ENCODE data around the gene PCLO.

The PCLO gene

GRCh38 chr7:83162402-83163256 lies at the start of gene PCLO:
Gene PCLO, minus strand, starts transcription at chr7:83162884. Its CDS starts 292 bp downstream, at chr7:83162592.
- peak; percentile 20 for DNase-seq

GRCh38 chr7:83211685-83212084 lies 49.0 kb upstream of the PCLO start:
- DNase-seq: no peak

GRCh38 chr7:83210479-83210878 lies 47.8 kb upstream of the PCLO start:
- DNase-seq: no peak

- no peak for DNase-seq
Measured at GRCh38 chr7:83204715-83205114, 42.0 kb upstream of the PCLO start.

GRCh38 chr7:83201355-83201754 lies 38.7 kb upstream of the PCLO start:
- DNase-seq: no peak

DNA sequence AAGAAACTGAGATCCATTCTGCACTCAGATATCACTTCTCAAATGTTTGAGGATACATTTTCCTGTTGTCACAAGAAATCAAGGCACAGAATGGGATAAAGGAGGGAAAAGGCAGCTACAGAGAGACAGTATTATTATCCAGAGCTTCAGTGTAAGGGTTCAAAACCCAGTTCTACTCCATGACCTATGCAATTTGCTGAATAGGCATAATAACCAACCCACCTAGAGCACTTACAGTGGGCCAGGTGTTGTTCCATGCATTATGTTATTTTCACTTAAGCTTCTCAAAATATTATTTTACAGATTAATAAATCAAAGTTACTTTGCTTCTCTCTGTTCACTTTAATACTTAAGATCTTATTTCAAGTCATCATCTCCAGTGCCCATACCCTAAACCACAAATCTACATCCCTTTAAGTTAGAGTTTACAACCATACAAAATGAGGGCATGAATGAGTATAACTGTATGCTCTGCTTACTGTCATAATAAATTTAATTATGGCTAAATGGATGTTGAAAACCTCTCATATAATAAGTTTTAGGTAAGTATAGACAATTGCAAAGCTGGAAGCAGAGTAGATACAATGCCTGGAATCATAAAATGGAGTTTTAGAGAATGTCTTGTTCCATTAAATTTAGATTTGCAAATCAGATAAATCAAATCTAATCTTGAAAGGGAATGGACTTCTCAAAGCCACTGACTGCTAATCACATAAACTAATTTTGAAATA lies 28.1 kb upstream of the PCLO start:
- DNase-seq: no peak

GRCh38 chr7:83178796-83179195 lies 16.1 kb upstream of the PCLO start:
- DNase-seq: no peak

DNA sequence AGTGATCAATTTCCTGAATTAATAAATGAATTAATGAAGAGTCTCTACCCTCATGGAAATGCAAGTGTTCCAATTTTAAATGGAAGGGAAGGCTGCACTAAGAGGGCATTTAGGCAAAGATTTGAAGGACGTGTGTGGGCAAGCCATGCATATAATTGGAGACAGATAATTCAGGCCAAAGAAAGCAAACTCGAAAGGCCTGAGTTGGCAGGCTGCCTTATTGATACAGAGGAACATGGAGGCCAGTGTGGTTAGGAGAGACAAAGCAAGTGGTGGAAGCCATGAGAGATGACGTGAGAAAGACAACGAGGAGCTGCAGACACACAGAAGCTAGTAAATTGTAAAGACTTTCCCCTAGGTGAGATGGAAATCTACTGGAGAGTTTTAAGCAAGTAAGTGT lies 15.4 kb upstream of the PCLO start:
- no peak for DNase-seq

GRCh38 chr7:83173664-83174063 lies 11.0 kb upstream of the PCLO start:
- no peak for DNase-seq

GRCh38 chr7:83166781-83167180 lies 4.1 kb upstream of the PCLO start:
- no peak for DNase-seq

DNA sequence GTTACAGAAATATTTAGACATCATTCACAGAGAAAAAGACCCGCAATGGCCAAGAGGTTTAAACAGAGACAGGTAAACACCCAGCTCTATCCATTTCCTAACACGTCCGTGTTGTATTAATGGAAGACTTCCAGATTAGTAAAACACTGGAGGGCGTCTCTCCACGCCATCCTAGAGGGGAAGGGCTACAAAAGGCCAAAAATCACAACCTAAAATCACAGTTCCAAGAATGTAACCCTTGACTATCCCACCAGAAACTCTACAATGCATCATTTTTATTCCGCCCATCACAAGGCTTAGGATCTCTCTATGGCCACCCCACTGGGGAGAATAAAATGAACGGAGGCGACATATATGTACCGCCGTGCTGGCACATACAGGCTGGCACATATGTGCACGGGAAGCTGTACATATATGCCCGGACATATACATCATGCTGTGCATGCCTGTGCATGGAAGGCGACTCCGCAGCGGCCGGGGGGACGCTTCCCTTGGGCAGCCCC lies 734 bp downstream of the PCLO start:
- DNase-seq: no peak

DNA sequence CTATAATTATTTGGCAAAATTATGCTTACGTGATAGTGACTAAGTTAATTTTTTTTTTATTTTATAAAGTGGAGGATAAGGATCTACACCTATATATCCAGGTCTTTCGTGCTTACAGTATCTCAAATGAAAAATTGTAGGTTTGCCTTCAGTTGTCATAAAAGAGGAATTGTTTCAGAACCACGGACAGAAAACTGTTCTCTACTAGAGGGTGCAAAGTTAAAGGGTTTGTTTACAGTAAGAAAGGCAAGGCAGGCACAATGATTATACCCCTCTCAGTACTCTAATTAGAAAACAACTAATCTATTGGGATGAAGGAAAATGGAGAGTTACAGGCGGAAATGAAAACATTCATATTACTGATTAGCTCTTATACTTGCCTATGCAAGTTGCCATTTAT lies 1.5 kb downstream of the PCLO start:
- no peak for DNase-seq

GRCh38 chr7:83159731-83160130 lies 3.0 kb downstream of the PCLO start:
- DNase-seq: no peak

DNA sequence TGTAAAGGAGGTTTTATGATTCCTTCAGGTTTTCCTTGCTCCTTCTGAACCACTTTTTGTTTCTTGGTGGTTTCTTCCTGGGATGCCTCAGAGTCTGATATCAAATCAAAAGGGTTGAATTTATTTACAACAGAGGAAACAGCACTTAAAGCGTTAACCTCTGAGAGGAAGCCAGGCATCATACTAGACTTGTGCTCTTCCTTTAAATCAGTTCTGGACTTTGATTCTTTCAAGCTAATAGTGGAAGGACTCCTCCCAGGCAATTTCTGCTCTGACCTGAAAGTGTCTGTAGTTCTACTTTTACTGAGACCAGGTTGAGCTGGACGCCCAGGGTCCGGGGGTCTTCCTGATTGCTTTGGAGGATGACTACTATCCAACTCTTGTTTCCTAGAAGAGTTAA lies 6.7 kb downstream of the PCLO start:
- DNase-seq: no peak

DNA sequence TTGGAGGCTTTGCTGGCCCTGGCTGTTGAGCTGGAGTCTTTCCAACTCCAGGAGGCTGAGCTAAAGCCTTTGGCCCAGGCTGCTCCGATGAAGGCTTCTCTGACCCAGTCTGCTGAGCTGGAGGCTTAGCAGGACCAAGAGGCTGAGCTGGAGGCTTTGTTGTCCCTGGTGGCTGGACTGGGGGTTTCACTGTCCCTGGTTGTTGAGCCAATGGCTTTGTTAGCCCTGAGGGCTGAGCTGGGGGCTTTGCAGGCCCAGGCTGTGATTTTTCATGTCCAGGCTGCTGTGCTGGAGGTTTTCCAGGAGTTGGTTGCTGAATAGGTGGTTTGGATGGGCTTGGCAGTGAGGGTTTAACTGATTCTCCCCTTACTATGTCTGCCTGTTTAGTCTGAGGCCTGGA lies 7.3 kb downstream of the PCLO start:
- DNase-seq: no peak

DNA sequence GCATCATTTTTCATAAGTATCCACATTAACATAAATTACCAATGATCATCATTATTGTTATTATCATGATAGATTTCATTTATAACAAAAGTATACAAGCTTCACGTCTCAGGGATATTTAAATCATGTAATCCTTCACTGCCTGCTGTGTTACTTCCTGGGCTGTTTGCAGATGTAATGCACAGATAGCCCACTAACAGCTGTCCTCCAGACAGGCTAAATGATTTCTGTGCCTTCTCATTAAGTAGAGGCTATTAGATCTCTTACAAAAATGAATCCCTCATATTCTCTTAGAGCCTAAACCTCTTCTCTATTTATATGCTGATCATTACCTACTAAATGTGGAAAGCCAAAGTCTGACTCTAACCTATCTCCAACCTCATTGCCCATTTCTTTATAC lies 9.3 kb downstream of the PCLO start:
- DNase-seq: no peak

GRCh38 chr7:83150310-83150709 lies 12.4 kb downstream of the PCLO start:
- no peak for DNase-seq

GRCh38 chr7:83149466-83149865 lies 13.2 kb downstream of the PCLO start:
- DNase-seq: no peak

GRCh38 chr7:83148776-83149175 lies 13.9 kb downstream of the PCLO start:
- DNase-seq: no peak

- no peak for DNase-seq
Measured at GRCh38 chr7:83143107-83143506, 19.6 kb downstream of the PCLO start.

DNA sequence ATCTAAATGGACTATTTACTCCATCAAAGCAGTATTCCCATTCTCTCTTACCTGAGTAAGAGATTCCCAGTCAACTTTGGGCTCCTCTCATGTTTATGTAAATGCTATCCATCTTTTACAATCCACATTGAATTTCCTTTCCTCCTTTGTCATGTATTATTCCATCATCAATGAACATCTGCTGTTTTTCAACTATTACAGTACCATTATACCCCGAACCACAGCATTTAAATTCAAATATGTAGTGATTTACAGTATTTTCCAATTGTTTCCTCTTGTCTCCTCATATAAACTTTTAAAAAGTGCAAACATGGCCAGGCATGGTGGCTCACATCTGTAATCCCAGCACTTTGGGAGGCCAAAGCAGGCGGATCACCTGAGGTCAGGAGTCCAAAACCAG lies 20.3 kb downstream of the PCLO start:
- DNase-seq: no peak

DNA sequence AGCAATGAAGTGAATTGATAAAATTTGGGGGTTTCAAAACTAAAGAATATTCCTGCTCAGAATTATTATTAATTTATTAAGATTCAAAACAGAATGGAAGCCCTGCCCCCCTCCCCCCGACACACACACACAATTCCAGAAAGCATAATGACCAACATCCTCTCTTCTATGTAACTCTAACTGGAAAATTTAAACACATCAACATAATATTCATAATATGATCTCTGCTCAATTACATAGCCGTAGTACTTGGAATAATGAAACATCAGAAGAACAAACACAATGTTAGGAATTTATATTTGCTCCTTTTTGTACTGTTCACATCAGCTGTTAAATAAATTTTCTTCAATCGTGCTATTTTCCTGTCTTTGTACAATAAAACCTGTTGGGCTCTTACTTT lies 20.8 kb downstream of the PCLO start:
- no peak for DNase-seq

GRCh38 chr7:83130623-83131545 lies 31.8 kb downstream of the PCLO start:
- no peak for DNase-seq

All from CD4-positive, alpha-beta T cell treated with Interleukin-15 for 1 hour (primary cell).